DMS53 treated with DMSO at 0.1 percent for 48 hours (cell line): ENCODE results near the gene ITGA4.
"Not testable (repeated sequence)": the region's sequence is repeated elsewhere in the genome, so short reads cannot be mapped to it uniquely, and the experiment has no call there.

Experiments
- DNase-seq: peaks from one replicate; lab custom pipeline; 2025; ENCODE audit not compliant: unreplicated experiment; lab: John Stamatoyannopoulos, UW

ITGA4 gene

DNA sequence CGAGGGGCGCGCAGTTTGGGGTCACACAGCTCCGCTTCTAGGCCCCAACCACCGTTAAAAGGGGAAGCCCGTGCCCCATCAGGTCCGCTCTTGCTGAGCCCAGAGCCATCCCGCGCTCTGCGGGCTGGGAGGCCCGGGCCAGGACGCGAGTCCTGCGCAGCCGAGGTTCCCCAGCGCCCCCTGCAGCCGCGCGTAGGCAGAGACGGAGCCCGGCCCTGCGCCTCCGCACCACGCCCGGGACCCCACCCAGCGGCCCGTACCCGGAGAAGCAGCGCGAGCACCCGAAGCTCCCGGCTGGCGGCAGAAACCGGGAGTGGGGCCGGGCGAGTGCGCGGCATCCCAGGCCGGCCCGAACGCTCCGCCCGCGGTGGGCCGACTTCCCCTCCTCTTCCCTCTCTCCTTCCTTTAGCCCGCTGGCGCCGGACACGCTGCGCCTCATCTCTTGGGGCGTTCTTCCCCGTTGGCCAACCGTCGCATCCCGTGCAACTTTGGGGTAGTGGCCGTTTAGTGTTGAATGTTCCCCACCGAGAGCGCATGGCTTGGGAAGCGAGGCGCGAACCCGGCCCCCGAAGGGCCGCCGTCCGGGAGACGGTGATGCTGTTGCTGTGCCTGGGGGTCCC, at the start of gene ITGA4:
Gene ITGA4 (plus strand): TSS at position 266 of the 620 bp plus-strand sequence. CDS start 269 bp downstream, at position 535.
- peak; percentile 72 for DNase-seq

DNA sequence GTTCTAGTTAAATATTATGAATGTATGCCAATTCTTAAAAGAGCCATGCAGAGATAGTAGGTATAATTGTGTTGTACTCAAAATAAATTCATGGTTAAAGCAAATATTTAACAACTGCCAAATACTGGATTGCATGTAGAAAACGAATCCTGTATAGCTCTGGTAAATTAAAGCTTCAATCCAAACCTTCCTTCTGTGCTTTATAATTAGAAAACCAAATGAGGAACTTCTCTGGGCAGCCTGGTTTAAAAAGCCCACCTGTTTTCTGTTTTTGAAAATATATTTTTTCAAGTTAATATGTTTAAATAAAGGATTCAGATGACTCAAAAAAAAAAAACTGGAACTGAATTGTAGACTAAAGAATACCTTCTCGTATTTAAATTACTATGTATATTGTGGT, 48.3 kb upstream of the ITGA4 start:
- no peak for DNase-seq

DNA sequence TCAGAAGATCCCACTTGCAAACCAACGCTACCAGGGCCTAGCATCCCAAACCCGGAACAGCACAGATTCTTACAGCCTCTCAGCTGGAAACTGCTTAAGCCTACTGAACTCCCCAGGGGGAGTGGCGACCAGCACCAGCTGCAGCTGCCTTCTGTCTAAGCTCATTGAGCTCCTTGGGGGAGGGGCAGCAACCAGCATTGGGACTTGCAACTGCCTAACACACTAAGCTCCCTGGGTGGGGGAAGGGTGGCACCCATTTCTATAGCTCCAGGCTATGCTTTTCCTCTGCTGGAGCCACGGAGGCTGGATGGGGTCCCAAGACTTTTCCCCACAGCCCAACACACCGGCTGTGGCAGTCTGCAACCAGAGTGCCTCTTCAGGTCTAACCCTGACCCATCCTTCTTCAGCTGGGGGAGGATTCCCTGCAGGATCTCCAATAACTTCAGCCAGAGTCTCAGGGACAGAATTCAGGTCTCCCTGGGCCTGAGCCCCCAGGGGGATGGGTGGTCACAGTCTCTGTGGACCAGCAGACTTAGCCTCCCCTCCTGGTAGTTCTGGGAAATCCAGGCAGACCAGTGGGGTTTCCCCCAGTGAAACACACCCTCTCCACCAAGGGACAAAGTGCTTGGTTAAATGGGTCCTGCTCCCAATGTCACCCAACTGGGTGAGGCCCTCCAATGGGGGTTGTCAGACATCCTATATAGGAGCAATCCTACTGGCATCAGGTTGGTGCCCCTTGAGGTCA, 45.9 kb upstream of the ITGA4 start:
- peak; percentile 67 for DNase-seq

DNA sequence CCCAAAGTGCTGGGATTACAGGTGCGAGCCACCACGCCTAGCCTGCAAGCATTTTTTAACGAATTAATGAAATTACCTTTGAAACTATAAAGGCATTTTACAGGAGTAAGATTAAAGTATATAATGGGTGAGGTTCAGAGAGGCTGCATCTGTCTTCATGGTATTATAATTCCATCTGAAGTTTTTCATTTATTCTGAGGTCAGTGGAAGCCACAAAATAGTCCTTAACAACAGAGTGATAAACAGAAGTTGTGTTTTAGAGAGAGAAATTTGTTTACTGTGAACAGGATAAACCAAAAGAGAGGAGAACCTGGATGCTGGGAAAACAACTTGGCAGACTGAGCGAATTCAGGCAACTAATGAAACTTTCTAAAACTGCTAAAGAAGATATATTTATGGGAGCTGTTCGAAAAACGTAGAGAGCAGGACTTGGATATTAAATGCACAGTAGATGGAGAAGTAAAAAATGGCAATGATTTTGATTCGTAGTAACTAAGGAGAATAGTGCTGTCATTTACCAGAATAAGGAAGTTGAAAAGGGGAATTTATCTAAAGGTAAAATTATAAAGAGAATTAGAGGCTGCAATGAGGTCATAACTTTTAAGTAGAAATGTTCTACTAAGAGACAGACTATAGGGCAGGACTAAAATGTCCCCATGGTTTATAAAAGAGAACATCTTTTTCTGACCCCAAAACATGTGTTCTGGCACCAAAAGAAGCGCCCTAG, 37.9 kb upstream of the ITGA4 start:
- no peak for DNase-seq

DNA sequence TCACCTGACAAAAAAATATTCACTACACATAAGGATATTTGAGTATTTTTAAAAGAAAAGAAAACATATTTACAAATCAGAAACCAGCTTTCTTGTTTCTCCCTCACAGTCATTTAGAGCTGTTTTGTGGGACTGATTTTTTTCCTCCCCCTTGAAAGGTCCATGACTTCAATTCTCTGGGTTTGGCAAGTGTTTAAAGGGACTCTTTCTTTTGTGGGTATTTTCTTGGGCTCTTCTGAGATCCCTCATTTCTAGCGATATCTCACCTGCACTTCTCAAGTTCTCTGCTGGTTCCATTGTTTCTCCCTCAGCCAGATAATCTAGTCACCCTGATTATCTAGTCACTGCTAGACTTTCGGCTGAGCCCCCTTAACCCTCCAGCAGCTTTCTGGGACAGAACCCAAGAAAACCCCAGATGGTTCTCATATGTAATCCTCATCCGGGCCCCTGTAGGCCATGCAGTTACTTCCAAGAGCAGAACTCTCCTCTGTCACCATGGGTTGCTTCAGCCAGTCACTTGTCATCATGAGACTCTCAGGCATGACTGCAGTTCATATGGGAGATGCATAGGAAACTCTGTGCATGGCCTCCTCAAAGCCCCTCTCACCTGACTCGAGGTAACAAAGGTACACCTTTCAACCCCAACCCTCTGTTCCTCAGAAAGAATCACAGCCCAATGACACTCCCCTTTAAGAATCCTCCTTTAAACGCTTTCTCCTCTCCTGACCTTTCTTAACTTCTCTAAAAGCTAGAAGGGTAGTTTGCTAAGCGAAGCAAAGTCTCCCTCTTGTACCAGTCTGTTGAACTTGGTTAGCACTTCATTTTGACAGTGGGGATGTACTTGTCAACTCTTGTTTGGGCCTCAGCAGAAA, 36.7 kb upstream of the ITGA4 start:
- no peak for DNase-seq

DNA sequence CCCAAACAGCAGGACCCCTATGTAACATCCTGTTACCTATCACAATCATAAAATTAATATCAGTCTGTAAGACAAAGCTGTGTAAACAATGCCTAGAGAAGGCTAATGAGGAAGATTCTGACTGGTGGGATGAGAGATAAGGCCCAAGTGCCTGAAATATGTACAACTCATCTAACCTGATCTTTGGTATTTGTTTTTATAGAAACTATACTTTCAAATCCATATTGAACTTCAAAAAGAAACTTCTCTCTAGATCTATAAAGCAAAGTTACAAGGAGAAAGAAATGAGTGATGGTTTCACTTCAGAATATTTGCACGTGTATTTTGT, 36.1 kb upstream of the ITGA4 start:
- no peak for DNase-seq

DNA sequence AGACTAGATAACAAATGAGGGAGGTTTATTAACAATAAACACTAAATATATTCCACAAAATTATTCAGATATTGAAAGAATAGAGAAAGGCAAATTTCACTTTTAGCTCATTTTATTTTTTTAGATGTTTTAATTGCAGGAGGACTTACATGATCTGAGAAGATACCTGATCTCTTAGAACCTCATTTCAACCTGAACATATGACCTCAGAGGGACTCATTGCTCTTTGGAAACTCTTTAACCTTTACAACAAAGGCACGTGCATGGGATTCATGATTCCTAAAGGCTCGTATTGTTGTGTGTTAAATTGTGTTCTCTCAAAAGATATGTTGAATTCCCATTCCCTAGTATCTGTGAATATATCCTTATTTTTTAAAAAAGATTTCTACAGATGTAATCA, 35.7 kb upstream of the ITGA4 start:
- no peak for DNase-seq

DNA sequence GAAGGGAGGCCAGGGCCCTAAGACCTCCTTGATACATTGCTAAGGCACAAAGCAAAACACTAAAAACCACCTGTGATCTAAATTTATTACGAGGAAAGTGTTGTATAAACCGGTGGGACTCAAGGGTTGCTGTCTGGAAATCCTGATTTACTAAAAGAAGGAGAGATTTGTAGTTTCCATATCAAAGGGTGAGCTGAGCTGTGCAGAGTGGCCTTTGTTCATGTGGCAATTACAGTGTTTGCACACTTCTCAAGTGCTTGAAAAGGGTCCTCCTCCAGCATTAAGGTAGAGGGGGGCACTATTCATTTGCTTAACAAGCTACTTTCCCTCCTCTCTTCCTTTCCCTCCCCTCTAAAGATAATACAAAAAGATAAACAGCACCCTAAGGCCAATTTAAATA, 30.5 kb upstream of the ITGA4 start:
- peak; percentile 28 for DNase-seq

DNA sequence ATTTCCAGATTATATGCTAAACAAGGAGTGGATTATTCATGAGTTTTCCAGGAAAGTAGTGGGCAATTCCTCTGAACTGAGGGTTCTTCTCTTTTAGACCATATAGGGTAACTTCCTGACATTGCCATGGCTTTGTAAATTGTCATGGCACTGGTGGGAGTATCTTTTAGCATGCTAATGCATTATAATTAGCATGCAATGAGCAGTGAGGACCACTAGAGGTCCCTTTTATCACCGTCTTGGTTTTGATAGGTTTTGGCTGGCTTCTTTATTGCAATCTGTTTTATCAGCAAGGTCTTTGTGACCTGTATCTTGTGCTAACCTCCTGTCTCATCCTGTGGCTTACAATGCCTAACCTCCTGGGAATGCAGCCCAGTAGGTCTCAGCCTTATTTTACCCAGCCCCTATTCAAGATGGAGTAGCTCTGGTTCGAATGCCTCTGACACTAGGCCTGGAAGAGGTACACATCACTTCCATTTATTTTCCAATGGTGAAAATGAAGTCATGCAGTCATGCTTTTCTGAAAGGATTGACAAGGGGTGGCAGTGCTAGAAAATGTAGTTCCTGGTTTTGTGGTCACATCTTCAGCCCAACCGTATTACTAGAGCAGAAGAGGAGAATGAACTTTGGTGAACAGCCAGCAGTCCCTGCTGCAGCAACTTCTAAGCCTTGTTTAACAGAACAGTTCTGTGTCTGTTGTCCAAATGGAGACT, 26.6 kb upstream of the ITGA4 start:
- DNase-seq: no peak

DNA sequence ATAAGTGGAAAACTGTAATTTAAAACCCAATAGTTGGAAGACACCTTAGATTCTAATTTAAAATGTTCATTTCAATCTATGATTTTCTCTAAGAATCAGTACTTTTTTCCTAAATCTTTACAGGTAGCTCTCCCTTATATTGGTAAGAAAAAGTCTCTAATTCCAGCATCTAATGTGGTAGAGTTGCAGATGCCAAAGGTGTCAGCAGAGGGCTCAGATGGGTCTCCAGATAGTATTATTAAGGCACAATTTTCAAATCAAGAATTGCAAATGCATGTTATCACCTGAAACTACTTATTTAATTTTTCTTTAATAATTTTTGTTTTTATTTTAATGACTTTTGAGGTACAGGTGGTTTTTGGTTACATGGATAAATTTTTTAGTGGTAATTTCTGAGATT, 25.5 kb upstream of the ITGA4 start:
- DNase-seq: no peak

DNA sequence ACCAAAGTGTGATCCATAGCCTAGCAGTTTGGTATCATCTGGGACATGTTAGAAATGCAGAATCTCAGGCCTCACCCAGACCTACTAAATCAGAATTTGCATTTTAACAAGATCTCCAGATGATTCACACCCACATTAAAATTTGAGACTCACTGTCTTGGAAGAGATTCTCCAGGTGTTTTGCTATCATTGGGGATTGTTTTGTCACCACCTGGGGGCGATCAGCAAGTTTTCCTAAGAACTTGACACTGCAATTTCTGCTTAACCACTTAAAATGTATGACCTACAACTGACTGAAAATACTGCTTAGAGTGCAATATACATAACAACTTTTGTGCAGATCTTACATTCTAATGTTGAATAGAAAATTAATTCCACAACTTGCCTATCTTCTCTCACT, 18.9 kb upstream of the ITGA4 start:
- no peak for DNase-seq

DNA sequence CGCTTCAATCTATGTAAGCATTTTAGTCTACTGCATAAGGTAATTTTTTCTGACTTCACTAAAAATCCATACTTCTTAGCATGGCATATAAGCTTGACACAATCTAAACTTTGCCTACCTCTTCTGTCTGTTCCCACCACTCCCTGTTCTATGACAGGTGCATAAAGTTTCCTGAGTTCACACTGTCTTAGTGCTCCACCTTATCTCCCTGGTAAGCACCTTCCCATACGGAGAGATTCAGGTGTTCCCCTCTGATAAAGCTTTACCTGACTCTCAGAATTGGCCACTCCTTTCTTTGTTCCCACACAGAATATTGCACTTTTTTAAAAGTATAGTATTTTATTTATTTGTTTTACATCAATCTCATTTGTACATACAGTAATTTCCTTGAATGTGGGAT, 16.8 kb upstream of the ITGA4 start:
- no peak for DNase-seq

DNA sequence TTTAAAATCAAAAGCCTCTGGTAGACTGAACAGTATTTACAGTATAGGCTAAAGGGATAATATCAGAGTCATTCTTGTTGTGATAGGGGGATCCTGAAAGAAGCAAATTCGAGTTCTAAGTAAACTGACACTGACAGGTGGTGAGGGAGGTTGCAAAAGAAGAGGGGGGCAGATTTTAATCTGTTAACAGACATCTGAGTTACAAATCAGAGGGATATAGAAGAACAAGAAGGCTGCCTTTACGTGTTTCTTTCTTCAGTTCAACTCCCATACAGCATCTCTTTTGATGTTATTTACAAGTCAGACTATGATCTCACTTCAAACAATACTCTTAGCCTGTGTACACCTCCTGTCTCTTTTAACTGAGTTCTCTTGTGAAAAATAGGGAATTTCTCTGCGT, 16.3 kb upstream of the ITGA4 start:
- DNase-seq: no peak

DNA sequence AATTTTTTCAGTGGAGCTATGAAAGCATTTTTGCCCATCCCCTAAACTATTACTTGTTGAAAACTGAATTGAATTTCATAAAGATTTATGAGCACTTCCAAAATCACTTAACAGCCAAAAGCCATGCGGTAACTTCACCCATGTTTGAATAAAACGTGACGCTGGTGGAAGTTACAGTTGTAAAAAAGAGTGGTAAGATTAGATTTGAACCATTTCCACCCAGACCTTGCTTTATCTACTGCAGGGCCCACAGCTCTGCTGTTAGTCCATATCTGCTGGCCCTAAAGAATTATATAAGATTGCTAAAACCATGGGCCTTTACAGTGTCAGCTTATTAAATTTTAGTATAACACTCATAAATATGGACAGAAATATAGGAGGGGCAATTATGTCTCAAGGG, 15.5 kb upstream of the ITGA4 start:
- DNase-seq: no peak

DNA sequence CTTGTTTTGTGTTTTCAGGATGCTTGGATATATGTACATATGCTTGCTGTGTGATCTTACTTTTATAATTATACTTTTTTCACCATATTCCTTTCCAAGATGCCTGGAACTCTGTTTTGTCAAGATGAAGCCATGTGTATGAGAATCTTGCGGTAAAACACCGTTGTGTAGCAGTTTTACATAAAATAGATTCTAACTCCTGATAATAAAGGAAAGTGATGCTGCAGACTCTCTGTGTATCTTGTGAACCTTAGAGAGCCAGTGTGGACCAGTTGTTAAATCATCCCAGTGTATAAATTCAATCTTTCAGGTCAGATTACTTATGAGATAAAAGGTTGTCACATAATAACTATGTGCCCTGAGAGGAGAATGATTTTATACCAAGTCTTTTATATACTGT, 12.5 kb upstream of the ITGA4 start:
- DNase-seq: no peak

DNA sequence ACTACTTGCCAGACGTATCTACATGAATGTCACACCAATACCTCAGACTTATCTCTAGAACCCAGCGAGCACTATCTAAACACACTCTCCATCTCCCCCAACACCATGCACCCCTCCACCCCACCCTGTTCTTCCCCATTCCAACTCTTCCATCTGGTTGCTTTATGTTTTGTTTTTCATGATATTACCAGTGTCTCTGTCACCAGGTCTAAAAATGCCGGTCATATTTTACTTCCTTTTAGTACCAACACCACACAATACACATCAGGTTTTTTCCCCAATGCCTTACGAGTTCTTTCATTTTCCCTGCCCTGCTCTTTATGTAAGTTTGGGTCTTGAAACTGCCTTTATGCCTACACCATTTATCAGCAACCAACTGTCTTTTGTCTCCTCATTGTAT, 10.2 kb upstream of the ITGA4 start:
- DNase-seq: no peak

DNA sequence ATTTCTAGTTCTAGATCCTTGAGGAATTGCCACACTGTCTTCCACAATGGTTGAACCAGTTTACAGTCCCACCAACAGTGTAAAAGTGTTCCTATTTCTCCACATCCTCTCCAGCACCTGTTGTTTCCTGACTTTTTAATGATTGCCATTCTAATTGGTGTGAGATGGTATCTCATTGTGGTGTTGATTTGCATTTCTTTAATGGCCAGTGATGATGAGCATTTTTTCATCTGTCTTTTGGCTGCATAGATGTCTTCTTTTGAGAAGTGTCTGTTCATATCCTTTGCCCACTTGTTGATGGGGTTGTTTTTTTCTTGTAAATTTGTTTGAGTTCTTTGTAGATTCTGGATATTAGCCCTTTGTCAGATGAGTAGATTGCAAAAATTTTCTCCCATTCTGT, 7.9 kb upstream of the ITGA4 start:
- DNase-seq: not testable (repeated sequence)

DNA sequence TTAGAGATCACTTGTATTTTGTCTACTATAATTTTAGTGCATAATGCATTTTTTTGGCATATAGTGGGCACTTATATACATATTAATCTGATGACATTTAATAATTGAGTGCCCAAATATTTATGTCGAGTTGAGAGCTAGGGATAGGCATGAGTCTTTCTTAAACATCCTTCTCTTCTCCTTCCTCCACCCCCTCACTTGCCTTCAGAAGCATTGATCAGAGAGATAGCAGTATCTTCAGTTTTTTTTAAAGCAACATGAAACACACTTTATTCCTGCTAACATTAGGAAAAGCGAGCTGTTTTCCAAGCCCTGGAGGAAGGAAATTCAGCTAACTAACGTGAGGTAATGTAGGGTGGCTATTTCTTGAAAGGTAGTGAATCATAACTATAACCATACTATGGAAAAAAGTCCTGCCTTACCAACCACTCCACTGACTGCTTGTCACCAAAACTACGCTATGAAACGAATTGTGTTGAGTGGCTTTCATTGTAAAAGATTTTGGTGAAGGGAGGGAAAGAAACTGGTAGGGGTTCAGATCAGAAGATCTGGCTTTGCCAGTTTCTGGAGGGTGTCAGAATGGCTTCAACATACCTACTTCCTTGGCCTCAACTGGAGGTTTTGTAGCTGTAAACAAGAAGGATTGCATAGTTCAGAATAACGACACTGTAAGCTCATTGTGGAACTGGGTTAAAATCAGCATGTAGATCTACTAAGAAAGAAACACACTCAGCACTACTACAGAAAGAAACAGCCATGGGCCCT, 2.3 kb upstream of the ITGA4 start:
- DNase-seq: no peak

DNA sequence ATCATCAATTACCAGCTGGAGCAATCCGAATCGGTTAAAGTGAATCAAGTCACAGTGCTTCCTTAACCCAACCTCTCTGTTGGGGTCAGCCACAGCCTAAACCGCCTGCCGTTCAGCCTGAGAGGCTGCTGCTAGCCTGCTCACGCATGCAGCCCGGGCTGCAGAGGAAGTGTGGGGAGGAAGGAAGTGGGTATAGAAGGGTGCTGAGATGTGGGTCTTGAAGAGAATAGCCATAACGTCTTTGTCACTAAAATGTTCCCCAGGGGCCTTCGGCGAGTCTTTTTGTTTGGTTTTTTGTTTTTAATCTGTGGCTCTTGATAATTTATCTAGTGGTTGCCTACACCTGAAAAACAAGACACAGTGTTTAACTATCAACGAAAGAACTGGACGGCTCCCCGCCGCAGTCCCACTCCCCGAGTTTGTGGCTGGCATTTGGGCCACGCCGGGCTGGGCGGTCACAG, 496 bp upstream of the ITGA4 start:
- DNase-seq: peak; percentile 76
